Lower lobe of right lung (tissue), 2 donors: ENCODE data around the gene MICU1. TPM values are rescaled to one million over a fixed set of nuclear protein-coding genes. Genes with fewer than 3 reads are reported as not detected.

Experiments used
- ATAC-seq, 2 donors: fragments of 200-7000 bp; cut with Tn5 transposase; one replicate each; pipeline ENCODE4 v1.9.1; 2020 to 2022; ENCODE audit warnings: mild to moderate bottlenecking in 2 of 2, moderate library complexity in 2 of 2
- DNase-seq: peaks from one replicate; pipeline ENCODE4 v3.0.0-alpha.2; 2020
- H3K27ac ChIP-seq: fragments of 200-600 bp; one replicate; pipeline ENCODE4 v1.8.0; 2022
- H3K27me3 ChIP-seq: fragments of 200-600 bp; one replicate; pipeline ENCODE4 v1.8.0; 2022; ENCODE audit warnings: low read depth
- H3K36me3 ChIP-seq: fragments of 200-600 bp; one replicate; pipeline ENCODE4 v1.8.0; 2022; ENCODE audit warnings: mild to moderate bottlenecking
- H3K4me1 ChIP-seq: fragments of 200-600 bp; one replicate; pipeline ENCODE4 v1.8.0; 2022
- H3K4me3 ChIP-seq: fragments of 200-600 bp; one replicate; pipeline ENCODE4 v1.8.0; 2022; ENCODE audit warnings: mild to moderate bottlenecking
- H3K9me3 ChIP-seq: fragments of 200-600 bp; one replicate; pipeline ENCODE4 v1.8.0; 2022
- intact Hi-C: fragments of 100-400 bp; cut with DNase I; formaldehyde crosslinking; loops from one replicate; pipeline ENCODE4 v1.11.0; 2022
- total RNA-seq: library from RNA; stranded (reverse); fragmentation: NEBNext Ultra II Directional; extraction: Animal tissue kit (Norgen Biotek cat#: 25700); gene quantifications from one replicate; pipeline ENCODE4 v1.2.1, GENCODE V29; 2021
- TF ChIP-seq, protein P1 (sequence below): fragments of 200-600 bp; IDR thresholded peaks from one replicate; pipeline ENCODE4 v1.8.0; 2022; ENCODE audit warnings: antibody characterized with exemption, mild to moderate bottlenecking
- donor health status: DM: no; HTN: yes; CAD: no; lungs with severe emphysema.

Gene MICU1
- total RNA-seq, 1 donor from 2014 or later = 57.1 TPM

GRCh38 chr10:72390764-72391163 lies 235.1 kb downstream of the MICU1 start:
- TF ChIP-seq, protein P1, sequence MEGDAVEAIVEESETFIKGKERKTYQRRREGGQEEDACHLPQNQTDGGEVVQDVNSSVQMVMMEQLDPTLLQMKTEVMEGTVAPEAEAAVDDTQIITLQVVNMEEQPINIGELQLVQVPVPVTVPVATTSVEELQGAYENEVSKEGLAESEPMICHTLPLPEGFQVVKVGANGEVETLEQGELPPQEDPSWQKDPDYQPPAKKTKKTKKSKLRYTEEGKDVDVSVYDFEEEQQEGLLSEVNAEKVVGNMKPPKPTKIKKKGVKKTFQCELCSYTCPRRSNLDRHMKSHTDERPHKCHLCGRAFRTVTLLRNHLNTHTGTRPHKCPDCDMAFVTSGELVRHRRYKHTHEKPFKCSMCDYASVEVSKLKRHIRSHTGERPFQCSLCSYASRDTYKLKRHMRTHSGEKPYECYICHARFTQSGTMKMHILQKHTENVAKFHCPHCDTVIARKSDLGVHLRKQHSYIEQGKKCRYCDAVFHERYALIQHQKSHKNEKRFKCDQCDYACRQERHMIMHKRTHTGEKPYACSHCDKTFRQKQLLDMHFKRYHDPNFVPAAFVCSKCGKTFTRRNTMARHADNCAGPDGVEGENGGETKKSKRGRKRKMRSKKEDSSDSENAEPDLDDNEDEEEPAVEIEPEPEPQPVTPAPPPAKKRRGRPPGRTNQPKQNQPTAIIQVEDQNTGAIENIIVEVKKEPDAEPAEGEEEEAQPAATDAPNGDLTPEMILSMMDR = no peak
- ATAC-seq = no peak
- H3K4me1 ChIP-seq = no peaks in the 10 kb centered on the region

GRCh38 chr10:72389716-72390115 lies 236.2 kb downstream of the MICU1 start:
- no peaks in the 10 kb centered on the region for H3K4me1 ChIP-seq
- H3K4me3 ChIP-seq = no peak overlapping the region
- H3K27ac ChIP-seq = no peak overlapping the region
- TF ChIP-seq, protein P1 = no peak
- DNase-seq (no peak), ATAC-seq (no peak)
- H3K9me3 ChIP-seq = no peaks in the 10 kb centered on the region
- peaks cover 9% of the 10 kb centered on the region for H3K36me3 ChIP-seq
- no peaks in the 10 kb centered on the region for H3K27me3 ChIP-seq
- intact Hi-C loops = no loop called here

More at GRCh38 chr10:72390764-72391163, 235.1 kb downstream of the MICU1 start:
- H3K27me3 ChIP-seq = no peaks in the 10 kb centered on the region
- H3K9me3 ChIP-seq = no peaks in the 10 kb centered on the region
- no peak overlapping the region for H3K27ac ChIP-seq
- H3K4me3 ChIP-seq = no peak overlapping the region
- intact Hi-C loops = no loop called here
- DNase-seq = no peak
- H3K36me3 ChIP-seq = peaks cover 9% of the 10 kb centered on the region

GRCh38 chr10:72389014-72389413 lies 236.9 kb downstream of the MICU1 start:
- no peak overlapping the region for H3K4me3 ChIP-seq
- TF ChIP-seq, protein P1 = no peak
- no peaks in the 10 kb centered on the region for H3K27me3 ChIP-seq
- H3K9me3 ChIP-seq = no peaks in the 10 kb centered on the region
- DNase-seq (no peak), ATAC-seq (no peak)
- intact Hi-C loops = no loop called here
- peaks cover 9% of the 10 kb centered on the region for H3K36me3 ChIP-seq
- no peaks in the 10 kb centered on the region for H3K4me1 ChIP-seq
- no peak overlapping the region for H3K27ac ChIP-seq

DNA sequence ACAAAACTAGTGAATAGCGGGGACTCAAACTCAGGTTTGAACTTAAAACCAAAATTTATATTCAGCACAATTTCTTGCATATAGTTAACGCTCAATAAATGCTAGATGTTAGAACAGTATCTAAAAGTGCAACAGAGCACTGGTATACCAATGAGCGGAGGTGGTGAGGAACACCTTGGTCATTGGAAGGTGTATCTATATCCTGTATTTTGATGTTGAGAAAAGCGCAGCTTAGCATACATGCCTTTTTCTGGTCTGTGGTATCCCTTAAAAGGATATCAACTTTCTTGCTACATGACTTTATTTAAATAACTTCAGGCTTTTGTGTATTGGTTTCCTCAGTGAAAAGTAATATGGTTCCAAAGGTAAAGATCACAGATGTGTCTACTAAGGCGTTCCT lies 237.8 kb downstream of the MICU1 start:
- Histone ChIP-seq H3K4me1 (no peaks in the 10 kb centered on the region), H3K9me3 (no peaks in the 10 kb centered on the region), H3K27ac (no peak overlapping the region), H3K4me3 (no peak overlapping the region), H3K36me3 (peaks cover 5% of the 10 kb centered on the region), H3K27me3 (no peaks in the 10 kb centered on the region)
- ATAC-seq (no peak), DNase-seq (no peak)
- intact Hi-C loops = no loop called here
- TF ChIP-seq, protein P1 = no peak

DNA sequence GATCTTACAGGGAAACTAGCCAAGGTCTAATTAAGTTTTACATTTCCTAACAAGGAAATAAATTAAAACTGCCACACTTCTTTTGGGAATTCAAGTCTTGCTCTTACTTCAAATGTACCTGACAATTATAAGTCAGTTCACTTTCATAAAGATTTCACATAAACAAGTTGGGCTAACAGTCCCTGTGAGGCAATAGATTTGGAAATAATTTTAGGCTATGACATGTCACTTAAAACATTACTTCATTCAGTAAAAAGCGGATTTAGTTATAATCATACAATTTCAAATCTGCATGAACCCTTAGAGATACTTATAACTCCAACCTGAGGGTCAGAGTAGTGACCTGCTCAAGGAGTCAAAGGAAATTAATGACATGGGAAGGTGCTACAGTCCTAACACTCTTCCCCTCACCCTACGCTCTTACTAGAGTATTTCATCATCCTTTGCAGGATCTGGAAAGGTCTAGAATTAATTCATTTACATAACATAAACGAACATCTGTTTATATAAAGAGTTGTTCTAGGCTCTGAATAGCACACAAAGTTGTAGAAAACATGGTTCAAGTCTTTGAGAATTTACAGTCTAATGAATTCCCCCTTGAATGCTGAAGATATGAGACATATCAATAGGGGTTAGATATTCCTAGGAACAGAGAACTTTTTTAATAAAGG lies 238.8 kb downstream of the MICU1 start:
- intact Hi-C loops = no loop called here
- TF ChIP-seq, protein P1 = no peak
- DNase-seq = no peak
- no peaks in the 10 kb centered on the region for H3K27me3 ChIP-seq
- no peaks in the 10 kb centered on the region for H3K36me3 ChIP-seq
- no peak overlapping the region for H3K27ac ChIP-seq
- no peaks in the 10 kb centered on the region for H3K4me1 ChIP-seq
- no peak for ATAC-seq
- H3K4me3 ChIP-seq = no peak overlapping the region
- H3K9me3 ChIP-seq = no peaks in the 10 kb centered on the region
